HG03039 (cell line): ENCODE data around the gene TLL2.

Experiments
- ATAC-seq: cut with Tn5 transposase; IDR thresholded peaks from one replicate; pipeline ENCODE4 v1.9.1; 2021; ENCODE audit warnings: mild to moderate bottlenecking, moderate library complexity; ENCODE audit not compliant: unreplicated experiment

The TLL2 gene

DNA sequence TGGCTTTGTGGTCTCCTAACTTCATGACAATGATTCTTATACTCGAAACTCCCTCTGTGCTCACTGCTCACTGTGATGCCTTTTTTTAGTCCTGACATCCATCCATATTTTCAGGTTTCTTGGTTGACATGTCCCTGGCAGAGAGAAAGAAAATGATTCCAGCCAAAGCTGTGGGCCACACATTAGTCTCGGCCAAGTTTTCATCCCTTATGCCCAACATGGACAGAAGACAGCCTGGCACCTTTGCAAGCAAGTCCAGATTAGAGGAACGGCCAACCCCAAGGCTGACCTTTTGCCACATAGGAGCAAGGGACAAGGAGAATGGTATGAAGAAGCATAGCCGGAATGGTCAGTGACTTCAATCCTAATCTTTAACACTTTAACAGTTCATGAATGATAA, 146.3 kb downstream of the TLL2 start:
- no peak for ATAC-seq

DNA sequence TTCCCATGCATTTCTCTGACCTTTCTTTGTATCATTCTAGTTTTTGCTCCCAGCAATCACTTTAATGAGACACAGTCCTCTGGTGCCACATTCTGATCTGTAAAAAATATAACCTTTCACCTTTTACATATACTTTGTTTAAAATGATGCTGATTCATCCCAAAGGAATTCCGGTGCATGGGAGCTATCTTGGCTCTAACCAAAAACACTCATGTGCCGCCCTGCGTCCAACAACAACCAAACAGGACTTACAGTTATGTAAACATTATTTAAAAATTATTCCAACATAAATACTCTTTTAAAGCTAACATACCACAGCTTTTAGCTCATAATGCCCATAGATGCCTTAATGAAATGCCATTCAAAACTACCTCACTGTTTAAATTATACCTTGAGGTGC, 147.2 kb downstream of the TLL2 start:
- ATAC-seq = no peak

DNA sequence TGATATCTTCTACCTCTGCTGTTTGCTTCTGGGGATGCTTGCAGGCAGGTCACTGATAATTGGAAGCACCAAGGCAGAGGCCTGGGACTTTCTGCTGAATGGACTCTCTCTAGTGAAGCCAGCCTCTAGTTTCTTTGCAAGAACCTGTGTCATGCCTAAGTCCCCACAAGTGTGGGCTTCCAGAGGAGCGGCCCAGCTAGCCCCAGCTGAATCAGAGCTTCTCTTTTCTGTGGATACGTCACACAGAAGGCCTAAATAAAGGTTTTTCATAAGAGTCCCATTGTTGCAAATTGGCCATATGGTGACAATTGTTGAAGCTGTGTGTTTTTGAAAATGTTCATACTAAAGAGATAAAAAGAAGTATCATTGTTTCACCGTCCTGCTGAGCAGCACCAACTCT, 148.2 kb downstream of the TLL2 start:
- no peak for ATAC-seq

DNA sequence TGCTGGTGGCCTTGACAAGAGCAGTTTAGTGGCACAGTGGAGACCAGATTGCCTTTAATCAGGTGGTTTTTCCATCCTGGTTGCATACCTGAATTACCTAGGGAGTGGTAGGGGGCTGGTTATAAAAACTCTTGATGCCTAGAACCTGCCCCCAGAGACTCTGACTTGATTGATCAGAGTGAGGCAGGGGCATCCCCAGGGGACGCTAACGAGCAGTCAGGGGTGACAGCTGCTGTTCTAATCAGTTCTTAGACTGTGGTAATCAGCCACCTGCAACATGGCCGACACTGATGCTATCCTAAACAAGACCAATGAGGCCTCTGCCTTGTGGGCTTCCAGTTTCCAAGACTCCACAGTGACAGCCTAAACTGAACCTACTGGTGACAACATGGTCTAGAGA, 153.0 kb downstream of the TLL2 start:
- no peak for ATAC-seq

DNA sequence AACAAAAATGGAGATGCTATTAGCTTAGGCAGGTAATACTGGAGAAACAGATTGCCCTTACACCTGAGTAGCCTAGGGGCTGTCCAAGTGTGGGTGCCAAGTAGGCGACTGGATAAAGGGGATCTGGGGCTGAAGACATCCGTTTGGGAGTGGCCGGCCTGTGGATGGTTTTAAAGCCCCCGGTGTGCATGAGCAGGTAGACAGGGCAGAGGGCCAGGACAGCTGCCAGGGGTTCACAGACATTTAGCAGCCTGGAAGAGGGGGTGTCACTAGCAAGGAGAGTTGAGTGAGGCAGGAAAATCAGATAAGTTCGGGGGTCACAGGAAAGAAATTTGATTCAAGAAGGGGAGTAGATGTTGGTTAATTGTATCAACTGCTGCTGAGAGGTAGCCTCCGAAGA, 153.4 kb downstream of the TLL2 start:
- no peak for ATAC-seq

DNA sequence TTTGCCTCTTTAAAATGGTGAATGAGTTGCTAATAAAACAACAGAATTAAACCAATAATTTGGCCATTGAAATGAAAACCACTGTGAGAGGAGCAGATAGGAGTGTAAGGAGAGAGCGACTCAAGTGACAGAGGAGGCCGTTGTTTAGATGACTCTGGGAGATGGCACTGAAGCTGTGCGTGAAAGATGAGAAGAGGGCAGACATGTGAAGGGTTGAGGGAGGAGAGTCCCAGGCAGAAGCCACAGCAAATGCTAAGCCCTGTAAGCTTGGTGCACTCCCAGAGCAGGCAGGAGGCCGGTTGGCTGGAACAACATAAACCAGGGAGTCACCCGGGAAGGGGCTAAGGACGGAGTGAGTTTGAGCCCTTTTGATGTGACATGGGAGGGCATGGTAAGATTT, 154.1 kb downstream of the TLL2 start:
- ATAC-seq = no peak

DNA sequence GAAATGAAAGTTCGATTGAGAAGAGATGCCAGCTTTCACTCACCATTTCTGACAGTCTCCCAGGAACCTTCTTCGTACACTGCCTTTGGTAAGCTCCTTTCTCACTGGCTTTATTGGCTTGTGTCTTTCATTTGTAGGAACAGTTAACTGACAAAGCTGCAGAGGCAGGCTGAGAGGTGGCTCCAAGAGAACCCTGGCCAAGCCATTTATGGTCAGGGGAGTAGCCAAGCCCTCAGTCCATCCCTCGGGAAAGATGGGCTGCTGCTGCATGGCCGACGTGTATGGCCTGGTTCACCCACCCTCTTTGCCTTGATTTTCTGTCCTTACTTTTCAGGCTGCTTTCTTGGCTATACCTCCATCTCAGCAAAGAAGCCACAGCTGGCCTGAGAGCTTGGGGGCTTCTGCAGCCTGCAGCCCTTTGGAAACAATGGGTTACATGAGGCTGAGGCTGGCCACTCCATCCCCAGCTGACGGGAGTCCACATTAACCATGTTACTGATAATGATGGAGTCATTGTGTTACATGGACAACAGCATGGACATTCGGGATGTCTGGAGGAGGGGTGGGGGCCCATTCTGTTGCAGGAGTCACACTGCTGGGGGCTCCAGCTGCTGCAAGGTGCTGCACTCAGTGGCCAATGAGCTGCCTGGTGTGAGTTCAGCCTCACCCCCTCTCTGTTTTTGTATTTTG, 154.7 kb downstream of the TLL2 start, which contains the start of gene OPALIN:
OPALIN (minus strand) TSS at position 152 of the 690 bp plus-strand sequence; CDS start at position 46, 106 bp downstream.
- no peak for ATAC-seq

DNA sequence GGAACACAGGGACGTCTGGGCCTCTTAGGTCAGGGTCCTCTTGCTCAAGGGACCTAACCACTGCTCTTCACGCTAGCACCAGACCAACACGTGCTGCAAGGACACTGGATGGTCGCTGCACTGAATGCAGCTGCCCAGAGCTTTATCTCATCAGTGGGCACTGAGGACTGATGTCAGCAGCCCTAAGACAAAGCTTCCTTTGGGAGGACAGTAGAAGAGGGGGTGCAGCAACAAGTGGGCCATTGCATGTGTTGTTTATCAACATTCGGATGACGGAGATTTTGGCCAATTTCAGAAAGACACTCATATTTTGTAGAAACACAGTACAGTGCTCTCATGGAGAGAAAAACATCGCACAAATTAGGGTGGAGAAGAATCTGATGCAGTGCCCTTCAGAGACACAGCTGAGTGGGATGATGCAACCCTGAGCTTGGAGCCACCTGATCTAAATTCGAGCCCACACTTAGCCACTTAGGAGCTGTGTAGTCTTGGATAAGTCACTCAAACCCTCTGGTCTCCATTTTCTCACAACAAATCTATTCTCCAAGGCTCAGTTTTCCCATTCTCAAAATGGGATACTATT, 156.6 kb downstream of the TLL2 start:
- no peak for ATAC-seq

DNA sequence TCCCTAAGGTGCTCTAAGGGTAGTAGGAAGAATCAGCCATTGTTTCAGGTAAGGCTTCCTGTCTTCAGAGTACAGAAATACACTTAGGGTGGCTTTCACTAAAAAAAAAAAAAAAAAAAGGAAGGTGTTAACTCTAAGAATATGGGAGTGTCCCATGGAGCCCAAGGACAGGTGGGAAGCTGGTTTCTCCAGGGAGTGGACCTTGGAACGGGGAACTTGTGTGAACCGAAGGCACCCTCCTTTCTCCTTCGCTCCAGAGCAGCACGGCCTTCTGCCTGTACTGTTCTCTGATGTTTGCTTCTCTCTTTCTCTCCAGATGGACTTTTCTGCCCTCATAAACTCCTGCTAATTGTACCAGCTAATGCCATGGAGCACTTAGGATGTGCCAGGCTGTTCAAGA, 161.1 kb downstream of the TLL2 start:
- no peak for ATAC-seq

DNA sequence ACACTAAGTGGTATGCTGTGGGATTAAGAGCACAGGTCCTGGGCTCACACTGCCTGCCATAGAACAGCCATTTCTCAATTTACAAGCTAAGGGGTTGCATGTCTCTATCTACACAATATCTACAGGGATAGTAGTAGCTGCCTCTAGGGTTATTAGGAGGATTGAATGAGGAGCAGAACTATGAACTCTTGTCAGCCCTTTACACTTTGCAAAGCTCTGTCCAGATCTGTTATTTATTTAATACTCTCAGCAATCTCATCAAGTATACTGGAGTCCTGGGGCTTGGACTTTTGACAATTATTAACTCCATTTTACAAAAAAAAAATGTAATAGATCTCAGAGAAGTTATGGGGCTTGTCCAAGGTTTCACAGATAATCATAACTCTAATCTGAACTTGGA, 161.7 kb downstream of the TLL2 start:
- no peak for ATAC-seq

DNA sequence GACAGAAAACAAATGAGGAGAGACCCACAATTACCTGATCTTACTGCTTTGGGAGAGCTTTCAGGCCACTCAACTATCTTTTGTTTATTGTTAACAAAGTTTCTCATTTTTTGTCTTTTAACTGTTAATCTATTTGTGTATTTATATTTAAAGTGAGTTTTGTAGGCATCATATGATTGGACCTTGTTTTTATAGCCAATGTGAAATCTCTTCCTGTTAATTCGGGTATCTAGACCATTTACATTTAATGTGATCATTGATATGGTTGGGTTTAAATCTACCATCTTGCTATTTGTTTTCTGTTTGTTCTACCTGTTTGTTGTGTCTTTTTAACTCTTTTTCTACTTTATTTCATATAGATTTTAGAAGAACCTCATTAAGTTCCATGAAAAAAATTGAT, 167.4 kb downstream of the TLL2 start:
- no peak for ATAC-seq

DNA sequence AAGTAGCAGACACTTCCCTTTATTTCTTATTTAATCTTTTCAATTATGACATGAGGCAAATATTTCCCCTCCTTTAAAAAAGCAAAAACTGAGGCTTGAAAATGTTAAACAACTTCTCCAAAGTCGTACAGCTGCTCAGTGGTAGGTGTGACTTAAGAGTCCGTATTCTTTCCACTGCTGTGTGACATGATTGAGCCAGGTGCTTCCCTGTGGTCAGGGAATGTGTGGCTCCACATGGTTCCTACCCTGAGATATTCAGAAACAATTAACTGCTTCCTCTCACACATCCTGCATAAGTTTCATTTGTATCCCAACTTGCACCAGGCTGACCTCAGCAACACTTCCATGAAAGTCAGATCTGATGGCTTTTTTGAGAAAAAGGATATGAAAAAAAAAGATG, 168.5 kb downstream of the TLL2 start:
- ATAC-seq = no peak

DNA sequence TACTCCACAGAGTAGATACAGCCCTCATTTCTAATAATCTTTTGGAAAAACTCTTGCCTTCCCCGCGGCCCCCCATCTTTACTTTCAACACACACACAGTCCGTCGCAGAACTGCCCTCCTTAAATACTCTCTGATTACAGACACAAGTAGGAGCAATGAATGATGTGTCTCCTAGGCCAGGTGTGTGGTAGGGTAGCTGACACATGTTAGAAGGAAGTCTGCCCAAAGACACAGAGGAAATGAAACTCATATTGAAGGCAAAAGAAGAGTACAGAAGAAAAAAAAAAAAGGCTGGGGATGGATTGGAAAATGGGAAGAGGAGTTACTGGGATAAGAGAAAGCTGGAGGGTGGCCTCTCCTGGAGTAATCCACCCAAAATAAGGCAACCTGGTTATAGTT, 169.5 kb downstream of the TLL2 start:
- ATAC-seq = no peak

DNA sequence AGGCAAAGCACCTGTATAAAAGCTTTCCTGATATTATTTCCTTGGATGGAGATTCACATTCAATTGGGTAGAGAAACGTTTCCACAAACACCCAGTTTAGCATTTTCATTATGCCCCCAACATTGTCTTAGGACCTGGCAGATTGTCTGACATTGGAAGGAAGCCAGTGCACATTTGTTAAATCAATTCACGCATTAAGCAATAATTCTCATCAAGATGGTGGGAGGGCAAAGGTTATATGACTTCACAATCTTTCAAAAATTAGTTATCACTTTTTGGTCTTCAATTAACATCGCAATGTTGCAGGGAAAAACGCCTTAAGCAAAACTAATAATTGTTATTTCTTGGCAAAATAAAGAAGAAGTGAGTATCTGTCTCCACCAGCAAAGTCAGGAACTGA, 171.3 kb downstream of the TLL2 start:
- ATAC-seq = no peak

DNA sequence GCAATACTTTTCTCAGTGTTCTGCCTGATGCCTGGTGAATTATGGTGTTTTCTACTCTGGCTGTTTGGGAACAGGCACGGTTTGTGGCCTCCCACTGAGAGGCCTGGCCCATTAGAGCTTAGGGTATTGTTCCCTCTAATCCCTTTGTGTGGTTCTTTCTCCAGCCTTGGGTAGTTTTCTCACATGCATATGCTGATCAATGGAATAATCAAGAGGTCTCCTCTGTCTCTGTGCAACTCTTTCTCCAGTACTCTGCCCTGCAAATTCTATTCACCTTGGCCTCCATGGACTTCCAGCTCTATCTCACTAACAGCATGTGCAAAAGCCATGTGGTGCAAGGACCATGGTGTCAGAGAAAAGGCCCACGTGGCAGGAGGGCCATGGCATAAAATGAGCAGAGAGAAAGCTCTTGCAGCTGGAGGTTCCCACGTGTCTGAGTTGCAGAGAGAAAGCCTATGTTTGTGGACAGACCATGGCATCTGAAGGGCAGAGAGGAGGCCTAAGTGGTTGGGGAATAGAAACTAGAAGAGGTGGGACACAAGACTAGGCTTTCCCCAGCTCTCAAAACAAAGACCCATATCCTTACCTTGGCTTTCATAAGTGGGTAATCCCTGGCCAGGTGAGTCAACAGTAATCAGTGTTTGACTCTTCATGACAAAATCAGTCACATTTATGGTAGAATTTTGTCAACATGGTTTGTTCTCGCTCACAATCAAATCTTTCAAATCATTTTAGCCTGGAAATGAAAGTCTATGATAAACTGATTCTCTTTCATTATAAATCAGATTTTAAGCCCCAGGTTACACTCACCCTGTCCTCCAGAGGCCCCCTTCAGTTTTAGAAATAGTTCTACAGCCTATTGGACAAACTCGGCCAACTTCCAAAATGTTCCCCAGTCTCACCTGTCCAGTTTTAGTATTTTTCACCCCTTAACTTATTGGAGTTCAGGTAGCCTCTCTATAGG, 172.2 kb downstream of the TLL2 start:
- ATAC-seq = no peak

DNA sequence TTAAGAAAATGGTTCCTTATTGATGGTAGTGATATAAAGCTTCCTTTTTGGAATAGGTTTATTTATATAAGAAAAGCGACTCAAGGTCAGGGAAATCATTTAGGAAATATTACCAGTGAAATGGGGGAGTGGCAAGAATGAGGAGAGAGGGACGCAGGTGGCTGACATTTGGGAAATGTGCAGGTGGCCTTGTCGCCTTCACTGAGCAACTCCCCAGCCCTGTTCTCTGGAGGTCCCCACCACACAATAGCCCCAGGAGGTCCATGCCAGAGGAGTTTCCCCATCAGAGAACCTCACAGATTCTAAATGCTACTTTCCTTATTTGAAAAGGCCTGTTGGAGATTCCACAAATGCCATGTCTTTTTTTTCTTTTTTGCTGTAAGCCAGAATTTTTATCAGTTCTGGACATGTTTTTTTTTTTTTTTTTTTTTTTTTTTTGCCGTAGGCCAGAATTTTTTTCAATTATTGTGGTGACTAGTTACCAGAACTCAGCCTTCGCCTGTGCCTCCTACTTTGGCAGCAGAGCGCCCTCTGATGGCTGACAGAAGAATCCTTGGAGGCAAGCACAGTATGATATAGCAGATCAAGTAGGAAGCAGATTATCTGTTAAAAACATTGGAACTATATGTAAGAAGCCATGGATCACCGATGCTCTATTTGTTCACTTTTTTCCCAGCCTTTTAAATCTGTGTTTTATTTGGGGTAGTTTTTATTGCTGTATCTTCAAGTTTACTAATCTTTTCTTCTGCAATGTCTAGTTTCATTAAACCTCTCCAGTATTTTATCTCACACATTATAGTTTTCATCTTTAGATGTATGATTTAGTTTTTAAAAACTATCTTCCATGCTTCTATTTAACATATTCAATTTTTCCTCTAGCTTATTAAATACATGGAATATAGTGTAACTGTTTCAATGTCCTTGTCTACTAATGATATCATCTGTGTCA, 173.5 kb downstream of the TLL2 start:
- ATAC-seq = no peak

DNA sequence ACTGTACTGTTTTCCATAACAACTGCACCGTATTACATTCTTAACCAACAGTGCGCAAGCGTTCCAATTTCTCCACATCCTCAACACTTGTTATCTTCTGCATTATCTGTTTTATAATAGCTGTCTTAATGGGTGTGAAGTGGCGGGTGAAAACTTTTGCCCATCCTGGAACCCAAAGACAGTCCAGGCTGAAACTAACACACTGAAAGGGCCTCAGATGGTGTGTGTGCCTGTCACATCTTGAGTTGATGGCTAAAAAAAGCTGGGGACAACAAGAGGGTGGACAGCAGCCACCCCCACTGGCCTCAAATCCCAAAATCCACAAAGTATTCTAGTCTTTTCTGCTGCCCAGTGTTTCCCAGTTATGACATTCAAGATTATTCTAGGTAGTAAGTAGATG, 174.3 kb downstream of the TLL2 start:
- ATAC-seq = no peak

DNA sequence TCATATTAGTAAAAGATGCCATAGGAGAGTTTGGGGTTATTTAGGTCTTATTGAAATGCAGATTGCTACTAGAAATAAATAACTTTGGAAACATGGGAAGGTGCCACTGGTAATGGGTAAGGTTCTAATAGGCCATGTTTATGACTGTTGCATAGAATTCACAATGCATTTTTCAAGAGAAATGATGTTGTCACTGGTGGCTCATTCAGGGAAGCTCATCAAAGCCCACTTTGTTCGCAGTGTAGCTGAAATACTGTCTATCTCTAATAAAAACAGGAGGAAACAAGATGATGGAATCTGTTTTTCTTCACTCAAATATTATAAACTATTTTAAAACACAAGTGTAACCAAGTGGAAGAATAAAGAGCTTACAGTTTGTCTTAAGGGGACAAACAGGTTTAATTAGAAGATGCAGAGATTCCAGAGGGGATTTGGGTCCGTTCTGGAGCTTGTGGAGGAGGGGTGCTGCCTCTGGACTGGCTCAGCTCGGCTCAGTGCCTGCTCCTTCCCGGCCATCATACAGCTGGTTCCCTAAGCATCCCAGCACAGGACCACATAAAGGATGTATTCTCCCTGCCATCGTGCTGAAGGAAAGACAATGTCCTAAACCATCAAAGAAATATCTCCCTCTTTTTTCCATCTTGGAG, 175.3 kb downstream of the TLL2 start:
- ATAC-seq = no peak

DNA sequence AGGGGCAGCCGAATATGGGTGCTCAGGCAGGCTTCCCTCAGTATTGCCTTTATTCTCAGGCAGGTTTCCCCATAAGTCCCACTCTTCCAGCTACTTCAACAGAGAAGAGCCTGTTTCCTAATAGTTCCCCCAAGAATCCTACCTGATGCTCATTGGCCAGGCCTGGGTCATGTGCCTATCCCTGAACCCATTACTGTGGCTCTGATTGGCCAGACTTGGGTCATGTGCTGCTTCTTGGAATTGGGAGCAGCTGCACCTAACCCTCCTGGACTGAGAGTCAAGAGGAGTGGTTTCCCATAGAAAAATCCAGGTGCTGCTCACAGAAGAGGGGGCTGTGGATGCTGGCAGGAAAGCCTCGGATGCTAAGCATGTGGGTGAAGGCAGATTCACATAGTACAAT, 176.6 kb downstream of the TLL2 start:
- no peak for ATAC-seq
